SK-N-SH treated with all-trans-retinoic acid at 6 μM for 48 hours (cell line): ENCODE data around the gene OS9.

ENCODE experiments used
- ARNTL ChIP-seq: fragments of 450-650 bp; formaldehyde crosslinking; IDR thresholded peaks from 2 replicates; pipeline ENCODE4 v1.5.0; 2020; ENCODE audit warnings: low read depth, mild to moderate bottlenecking, moderate library complexity, borderline replicate concordance
- CSDC2 ChIP-seq: fragments of 250-450 bp; sonication (Bioruptor Pico); IDR thresholded peaks from 2 replicates; pipeline ENCODE4 v1.5.0; 2020; ENCODE audit warnings: mild to moderate bottlenecking, moderate library complexity
- RARB ChIP-seq: fragments of 250-450 bp; sonication (Bioruptor Pico); IDR thresholded peaks from 2 replicates; pipeline ENCODE4 v1.8.0; 2021; ENCODE audit warnings: mild to moderate bottlenecking, moderate library complexity
- TCF4 ChIP-seq: fragments of 250-450 bp; sonication (Bioruptor Pico); IDR thresholded peaks from 2 replicates; pipeline ENCODE4 v1.8.0; 2021; ENCODE audit warnings: mild to moderate bottlenecking, moderate library complexity, borderline replicate concordance
- ZC3H10 ChIP-seq: fragments of 250-450 bp; sonication (Bioruptor Pico); IDR thresholded peaks from 2 replicates; pipeline ENCODE4 v1.5.1; 2021; ENCODE audit warnings: mild to moderate bottlenecking, moderate library complexity
- ZFP3 ChIP-seq: fragments of 250-450 bp; sonication (Bioruptor Pico); IDR thresholded peaks from 2 replicates; pipeline ENCODE4 v1.5.0; 2020; ENCODE audit warnings: mild to moderate bottlenecking, moderate library complexity
- ZFP30 ChIP-seq: fragments of 450-650 bp; formaldehyde crosslinking; IDR thresholded peaks from 2 replicates; pipeline ENCODE4 v1.5.0; 2022; ENCODE audit warnings: mild to moderate bottlenecking, moderate library complexity
- ZNF565 ChIP-seq: fragments of 450-650 bp; formaldehyde crosslinking; conservative IDR thresholded peaks from 2 replicates; pipeline ENCODE4 v1.5.0; 2020; ENCODE audit warnings: low read depth, mild to moderate bottlenecking, moderate library complexity
- ZNF70 ChIP-seq: fragments of 450-650 bp; formaldehyde crosslinking; IDR thresholded peaks from 2 replicates; pipeline ENCODE4 v1.5.0; 2020; ENCODE audit warnings: mild to moderate bottlenecking, moderate library complexity
- TF ChIP-seq, protein P1 (sequence below): fragments of 250-450 bp; sonication (Bioruptor Pico); IDR thresholded peaks from 2 replicates; pipeline ENCODE4 v1.8.0; 2020; ENCODE audit warnings: mild to moderate bottlenecking, moderate library complexity, borderline replicate concordance

DNA sequence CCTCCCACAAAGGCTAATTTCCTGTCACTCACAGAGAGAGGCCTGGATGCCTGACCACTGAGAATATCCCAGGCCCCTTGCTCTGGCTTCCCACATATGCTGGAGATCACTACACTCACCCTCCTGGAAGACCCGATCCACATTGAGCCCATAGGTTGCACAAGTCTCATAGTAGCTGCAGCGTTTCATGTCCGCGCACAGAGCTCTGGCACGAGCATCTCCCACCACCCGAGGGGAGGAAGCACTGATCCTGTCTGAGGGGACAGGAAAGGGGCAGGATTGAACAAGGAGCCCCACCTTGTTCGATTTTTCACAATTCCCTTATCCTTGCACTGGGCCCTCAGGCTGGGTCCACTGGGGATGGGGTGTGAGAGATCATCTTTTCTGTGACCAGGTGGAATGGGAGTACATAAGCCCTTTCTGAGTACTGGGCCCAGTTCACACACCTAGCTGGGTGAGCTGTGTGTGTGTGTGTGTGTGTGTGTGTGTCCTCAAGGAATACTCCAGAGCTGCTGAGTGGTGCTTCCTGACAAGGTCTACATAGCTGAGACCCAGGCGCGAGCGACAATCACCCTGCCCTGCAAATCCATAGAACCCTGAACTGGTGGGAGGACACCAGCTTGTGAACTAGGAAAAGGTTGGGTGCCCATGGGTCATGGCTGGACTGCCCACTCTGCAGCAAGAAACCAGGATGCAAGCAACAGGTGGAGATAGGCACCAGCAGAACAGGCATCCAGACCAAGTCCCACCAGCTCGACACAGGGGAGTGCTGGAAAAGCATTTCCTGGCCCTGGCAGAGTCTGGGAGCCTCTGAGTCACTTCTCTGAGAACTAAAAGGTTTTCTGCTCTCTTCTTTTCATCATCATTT, 39.0 kb downstream of the OS9 start:
- TF ChIP-seq ZFP30 (CRISPR knock-in tag), result no peak
- TF ChIP-seq, protein P1, sequence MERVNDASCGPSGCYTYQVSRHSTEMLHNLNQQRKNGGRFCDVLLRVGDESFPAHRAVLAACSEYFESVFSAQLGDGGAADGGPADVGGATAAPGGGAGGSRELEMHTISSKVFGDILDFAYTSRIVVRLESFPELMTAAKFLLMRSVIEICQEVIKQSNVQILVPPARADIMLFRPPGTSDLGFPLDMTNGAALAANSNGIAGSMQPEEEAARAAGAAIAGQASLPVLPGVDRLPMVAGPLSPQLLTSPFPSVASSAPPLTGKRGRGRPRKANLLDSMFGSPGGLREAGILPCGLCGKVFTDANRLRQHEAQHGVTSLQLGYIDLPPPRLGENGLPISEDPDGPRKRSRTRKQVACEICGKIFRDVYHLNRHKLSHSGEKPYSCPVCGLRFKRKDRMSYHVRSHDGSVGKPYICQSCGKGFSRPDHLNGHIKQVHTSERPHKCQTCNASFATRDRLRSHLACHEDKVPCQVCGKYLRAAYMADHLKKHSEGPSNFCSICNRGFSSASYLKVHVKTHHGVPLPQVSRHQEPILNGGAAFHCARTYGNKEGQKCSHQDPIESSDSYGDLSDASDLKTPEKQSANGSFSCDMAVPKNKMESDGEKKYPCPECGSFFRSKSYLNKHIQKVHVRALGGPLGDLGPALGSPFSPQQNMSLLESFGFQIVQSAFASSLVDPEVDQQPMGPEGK (CRISPR knock-in tag), result no peak
- no peak for TF ChIP-seq ZNF70 (CRISPR knock-in tag)
- TF ChIP-seq ZFP3 (CRISPR knock-in tag), result no peak
- no peak for TF ChIP-seq ARNTL (CRISPR knock-in tag)
- no peak for TF ChIP-seq ZNF565 (CRISPR knock-in tag)
- TF ChIP-seq ZC3H10 (CRISPR knock-in tag), result no peak
- TF ChIP-seq TCF4 (CRISPR knock-in tag), result no peak
- no peak for TF ChIP-seq RARB (CRISPR knock-in tag)
- no peak for TF ChIP-seq CSDC2 (CRISPR knock-in tag)
